ENCODE measurements around the gene ATP4B.
A peak's percentile ranks its signal among the peaks of the same experiment; 100 is the strongest.

Gene ATP4B

DNA sequence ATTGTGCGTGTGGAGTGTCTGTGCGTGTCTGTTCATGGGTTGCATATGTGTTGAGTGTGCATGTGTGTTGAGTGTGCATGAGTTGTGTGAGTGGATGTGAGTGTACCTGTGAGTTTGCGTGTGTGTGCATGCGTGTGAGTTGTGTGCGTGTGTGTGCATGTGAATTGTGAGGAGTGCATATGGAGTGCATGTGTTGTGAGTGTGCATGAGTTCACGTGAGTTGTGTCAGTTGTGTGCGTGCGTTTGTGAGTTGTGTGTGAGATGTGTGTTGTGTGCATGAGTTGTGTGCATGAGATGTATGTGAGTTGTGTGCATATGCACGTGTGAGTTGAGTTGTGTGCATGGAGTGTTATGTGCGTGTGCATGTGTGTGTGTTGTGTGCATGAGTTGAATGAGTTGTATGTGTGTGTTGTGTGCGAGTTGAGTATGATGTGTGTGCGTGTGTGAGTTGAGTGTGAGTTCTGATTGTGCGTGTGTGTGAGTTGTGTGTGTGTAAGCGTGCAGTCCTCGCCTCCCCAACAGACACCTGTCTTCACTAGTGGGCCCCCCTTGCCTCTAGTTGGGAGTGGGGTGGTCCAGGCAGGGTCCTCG, 44.1 kb downstream of the ATP4B start:
- TF ChIP-seq ZNF2 (tag by site-specific recombination; IDR thresholded peaks at IDR 0.05) (peak; percentile 37; the same call in 1 of the 2 replicates), ZNF707 (tag by site-specific recombination; IDR thresholded peaks at IDR 0.05) (0 out of 2 replicates have a peak, but pooled peaks have one; percentile 31), ZNF830 (tag by site-specific recombination; IDR thresholded peaks at IDR 0.05; ENCODE audit: low read depth) (no peak), ZNF473 (tag by site-specific recombination; IDR thresholded peaks at IDR 0.05) (0 out of 2 replicates have a peak, but pooled peaks have one; percentile 23), ZNF311 (tag by site-specific recombination; IDR thresholded peaks at IDR 0.05; ENCODE audit: borderline replicate concordance) (peak; percentile 65; the same call in 1 of the 2 replicates), KLF9 (tag by site-specific recombination; IDR thresholded peaks at IDR 0.05; ENCODE audit: low read depth) (0 out of 2 replicates have a peak, but pooled peaks have one; percentile 16)
- TF ChIP-seq, protein P1, sequence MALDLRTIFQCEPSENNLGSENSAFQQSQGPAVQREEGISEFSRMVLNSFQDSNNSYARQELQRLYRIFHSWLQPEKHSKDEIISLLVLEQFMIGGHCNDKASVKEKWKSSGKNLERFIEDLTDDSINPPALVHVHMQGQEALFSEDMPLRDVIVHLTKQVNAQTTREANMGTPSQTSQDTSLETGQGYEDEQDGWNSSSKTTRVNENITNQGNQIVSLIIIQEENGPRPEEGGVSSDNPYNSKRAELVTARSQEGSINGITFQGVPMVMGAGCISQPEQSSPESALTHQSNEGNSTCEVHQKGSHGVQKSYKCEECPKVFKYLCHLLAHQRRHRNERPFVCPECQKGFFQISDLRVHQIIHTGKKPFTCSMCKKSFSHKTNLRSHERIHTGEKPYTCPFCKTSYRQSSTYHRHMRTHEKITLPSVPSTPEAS (tag by site-specific recombination; IDR thresholded peaks at IDR 0.05), result peak; percentile 60; the same call in 1 of the 2 replicates
- TF ChIP-seq, protein P2, sequence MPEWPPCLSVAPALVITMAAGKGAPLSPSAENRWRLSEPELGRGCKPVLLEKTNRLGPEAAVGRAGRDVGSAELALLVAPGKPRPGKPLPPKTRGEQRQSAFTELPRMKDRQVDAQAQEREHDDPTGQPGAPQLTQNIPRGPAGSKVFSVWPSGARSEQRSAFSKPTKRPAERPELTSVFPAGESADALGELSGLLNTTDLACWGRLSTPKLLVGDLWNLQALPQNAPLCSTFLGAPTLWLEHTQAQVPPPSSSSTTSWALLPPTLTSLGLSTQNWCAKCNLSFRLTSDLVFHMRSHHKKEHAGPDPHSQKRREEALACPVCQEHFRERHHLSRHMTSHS (tag by site-specific recombination; IDR thresholded peaks at IDR 0.05), result peak; percentile 7; the same call in 1 of the 2 replicates
- TF ChIP-seq, protein P3, sequence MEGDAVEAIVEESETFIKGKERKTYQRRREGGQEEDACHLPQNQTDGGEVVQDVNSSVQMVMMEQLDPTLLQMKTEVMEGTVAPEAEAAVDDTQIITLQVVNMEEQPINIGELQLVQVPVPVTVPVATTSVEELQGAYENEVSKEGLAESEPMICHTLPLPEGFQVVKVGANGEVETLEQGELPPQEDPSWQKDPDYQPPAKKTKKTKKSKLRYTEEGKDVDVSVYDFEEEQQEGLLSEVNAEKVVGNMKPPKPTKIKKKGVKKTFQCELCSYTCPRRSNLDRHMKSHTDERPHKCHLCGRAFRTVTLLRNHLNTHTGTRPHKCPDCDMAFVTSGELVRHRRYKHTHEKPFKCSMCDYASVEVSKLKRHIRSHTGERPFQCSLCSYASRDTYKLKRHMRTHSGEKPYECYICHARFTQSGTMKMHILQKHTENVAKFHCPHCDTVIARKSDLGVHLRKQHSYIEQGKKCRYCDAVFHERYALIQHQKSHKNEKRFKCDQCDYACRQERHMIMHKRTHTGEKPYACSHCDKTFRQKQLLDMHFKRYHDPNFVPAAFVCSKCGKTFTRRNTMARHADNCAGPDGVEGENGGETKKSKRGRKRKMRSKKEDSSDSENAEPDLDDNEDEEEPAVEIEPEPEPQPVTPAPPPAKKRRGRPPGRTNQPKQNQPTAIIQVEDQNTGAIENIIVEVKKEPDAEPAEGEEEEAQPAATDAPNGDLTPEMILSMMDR (tag by site-specific recombination; IDR thresholded peaks at IDR 0.05), result no peak
- TF ChIP-seq, protein P4, sequence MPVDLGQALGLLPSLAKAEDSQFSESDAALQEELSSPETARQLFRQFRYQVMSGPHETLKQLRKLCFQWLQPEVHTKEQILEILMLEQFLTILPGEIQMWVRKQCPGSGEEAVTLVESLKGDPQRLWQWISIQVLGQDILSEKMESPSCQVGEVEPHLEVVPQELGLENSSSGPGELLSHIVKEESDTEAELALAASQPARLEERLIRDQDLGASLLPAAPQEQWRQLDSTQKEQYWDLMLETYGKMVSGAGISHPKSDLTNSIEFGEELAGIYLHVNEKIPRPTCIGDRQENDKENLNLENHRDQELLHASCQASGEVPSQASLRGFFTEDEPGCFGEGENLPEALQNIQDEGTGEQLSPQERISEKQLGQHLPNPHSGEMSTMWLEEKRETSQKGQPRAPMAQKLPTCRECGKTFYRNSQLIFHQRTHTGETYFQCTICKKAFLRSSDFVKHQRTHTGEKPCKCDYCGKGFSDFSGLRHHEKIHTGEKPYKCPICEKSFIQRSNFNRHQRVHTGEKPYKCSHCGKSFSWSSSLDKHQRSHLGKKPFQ (tag by site-specific recombination; IDR thresholded peaks at IDR 0.05), result 0 out of 2 replicates have a peak, but pooled peaks have one; percentile 57
- Histone ChIP-seq H3K27ac (ENCODE audit: extremely low read depth, low read depth, low read length) (no peak overlapping the region), H3K9me3 (ENCODE audit: control insufficient read depth, insufficient read depth, low read depth, low read length) (no peaks in the 10 kb centered on the region), H3K36me3 (ENCODE audit: control insufficient read depth in 2 of 2, insufficient read depth in 1 of 2, low read length in 2 of 2) (peaks cover 11 to 83% of the 10 kb centered on the region in 2 experiments; a peak in 2 of 3 replicates), H3K4me1 (ENCODE audit: control insufficient read depth, insufficient read depth, low read length) (no peaks in the 10 kb centered on the region), H3K4me3 (ENCODE audit: low read depth, low read length) (no peak overlapping the region)
- CTCF ChIA-PET, result interaction anchor here (0.8 kb wide), 1 partner anchor 366 kb away, joined by 4 read pairs; no protein-coding TSS in a partner anchor
- POLR2A ChIA-PET, result no interaction called here

DNA sequence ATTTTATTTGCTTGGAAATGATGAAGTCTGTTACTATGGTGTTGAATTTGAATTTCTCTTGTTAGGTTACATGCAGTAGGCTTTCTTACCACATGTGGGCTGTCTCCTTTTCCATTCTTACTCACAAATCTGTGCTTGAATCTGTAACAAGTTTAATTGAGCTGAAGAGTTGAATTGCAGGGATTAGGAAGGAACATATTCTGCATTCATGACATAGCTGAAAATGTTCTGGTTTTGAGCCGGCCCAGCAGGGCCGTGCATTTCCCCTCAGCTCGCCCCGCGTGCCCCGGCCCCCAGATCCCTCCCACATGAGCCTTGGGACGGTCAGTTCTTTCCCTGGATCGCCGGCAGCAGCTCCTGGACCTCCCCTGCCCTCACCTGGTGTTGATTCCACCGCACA, 45.4 kb downstream of the ATP4B start:
- CTCF ChIA-PET, result no interaction called here

More for the DNA sequence above, 45.4 kb downstream of the ATP4B start:
- no peak overlapping the region for H3K27ac ChIP-seq (ENCODE audit: extremely low read depth, low read depth, low read length)
- peaks cover 8 to 86% of the 10 kb centered on the region in 2 experiments; a peak in 2 of 3 replicates for H3K36me3 ChIP-seq (ENCODE audit: control insufficient read depth in 2 of 2, insufficient read depth in 1 of 2, low read length in 2 of 2)
- H3K4me1 ChIP-seq (ENCODE audit: control insufficient read depth, insufficient read depth, low read length), result no peaks in the 10 kb centered on the region
- H3K4me3 ChIP-seq (ENCODE audit: low read depth, low read length), result no peak overlapping the region
- no peak for TF ChIP-seq ZBTB17 (tag by site-specific recombination; IDR thresholded peaks at IDR 0.05)
- TF ChIP-seq, protein P5, sequence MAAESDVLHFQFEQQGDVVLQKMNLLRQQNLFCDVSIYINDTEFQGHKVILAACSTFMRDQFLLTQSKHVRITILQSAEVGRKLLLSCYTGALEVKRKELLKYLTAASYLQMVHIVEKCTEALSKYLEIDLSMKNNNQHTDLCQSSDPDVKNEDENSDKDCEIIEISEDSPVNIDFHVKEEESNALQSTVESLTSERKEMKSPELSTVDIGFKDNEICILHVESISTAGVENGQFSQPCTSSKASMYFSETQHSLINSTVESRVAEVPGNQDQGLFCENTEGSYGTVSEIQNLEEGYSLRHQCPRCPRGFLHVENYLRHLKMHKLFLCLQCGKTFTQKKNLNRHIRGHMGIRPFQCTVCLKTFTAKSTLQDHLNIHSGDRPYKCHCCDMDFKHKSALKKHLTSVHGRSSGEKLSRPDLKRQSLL (tag by site-specific recombination; IDR thresholded peaks at IDR 0.05), result no peak
- TF ChIP-seq ZNF274 (IDR thresholded peaks at IDR 0.05; ENCODE audit: low read length), result no peak
- no peak for TF ChIP-seq ZNF274 (tag by site-specific recombination; IDR thresholded peaks at IDR 0.05; ENCODE audit: borderline replicate concordance)
- no peak for TF ChIP-seq ZNF621 (tag by site-specific recombination; IDR thresholded peaks at IDR 0.05)
- no peak for TF ChIP-seq YY2 (tag by site-specific recombination; IDR thresholded peaks at IDR 0.05)
- TF ChIP-seq ZNF221 (tag by site-specific recombination; IDR thresholded peaks at IDR 0.05; ENCODE audit: borderline replicate concordance), result no peak
- no peak for TF ChIP-seq GLI2 (tag by site-specific recombination; IDR thresholded peaks at IDR 0.05; ENCODE audit: borderline replicate concordance, low read depth)
- TF ChIP-seq ZNF555 (tag by site-specific recombination; conservative IDR thresholded peaks at IDR 0.05), result no peak
- TF ChIP-seq ZSCAN16 (tag by site-specific recombination; IDR thresholded peaks at IDR 0.05), result no peak
- TF ChIP-seq, protein P6, sequence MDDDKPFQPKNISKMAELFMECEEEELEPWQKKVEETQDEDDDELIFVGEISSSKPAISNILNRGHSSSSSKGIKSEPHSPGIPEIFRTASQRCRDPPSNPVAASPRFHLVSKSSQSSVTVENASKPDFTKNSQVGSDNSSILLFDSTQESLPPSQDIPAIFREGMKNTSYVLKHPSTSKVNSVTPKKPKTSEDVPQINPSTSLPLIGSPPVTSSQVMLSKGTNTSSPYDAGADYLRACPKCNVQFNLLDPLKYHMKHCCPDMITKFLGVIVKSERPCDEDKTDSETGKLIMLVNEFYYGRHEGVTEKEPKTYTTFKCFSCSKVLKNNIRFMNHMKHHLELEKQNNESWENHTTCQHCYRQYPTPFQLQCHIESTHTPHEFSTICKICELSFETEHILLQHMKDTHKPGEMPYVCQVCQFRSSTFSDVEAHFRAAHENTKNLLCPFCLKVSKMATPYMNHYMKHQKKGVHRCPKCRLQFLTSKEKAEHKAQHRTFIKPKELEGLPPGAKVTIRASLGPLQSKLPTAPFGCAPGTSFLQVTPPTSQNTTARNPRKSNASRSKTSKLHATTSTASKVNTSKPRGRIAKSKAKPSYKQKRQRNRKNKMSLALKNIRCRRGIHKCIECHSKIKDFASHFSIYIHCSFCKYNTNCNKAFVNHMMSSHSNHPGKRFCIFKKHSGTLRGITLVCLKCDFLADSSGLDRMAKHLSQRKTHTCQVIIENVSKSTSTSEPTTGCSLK (tag by site-specific recombination; IDR thresholded peaks at IDR 0.05), result no peak
- no peak for TF ChIP-seq ZNF324 (tag by site-specific recombination; IDR thresholded peaks at IDR 0.05)
- no peak for TF ChIP-seq EGR2 (tag by site-specific recombination; IDR thresholded peaks at IDR 0.05; ENCODE audit: low read depth)
- TF ChIP-seq ZNF202 (tag by site-specific recombination; IDR thresholded peaks at IDR 0.05; ENCODE audit: borderline replicate concordance), result no peak
- no peaks in the 10 kb centered on the region for H3K9me3 ChIP-seq (ENCODE audit: control insufficient read depth, insufficient read depth, low read depth, low read length)
- POLR2A ChIA-PET, result no interaction called here
